Osteoblast (primary cell): ENCODE measurements around the gene SLC25A34. TPM values are rescaled to one million over a fixed set of nuclear protein-coding genes. Genes with fewer than 3 reads are reported as not detected.

Experiments
- DNase-seq: peaks from one replicate; pipeline ENCODE4 v3.0.0; 2011; ENCODE audit warnings: low spot score, mixed read lengths; ENCODE audit not compliant: insufficient read length; ENCODE audit errors: missing footprints
- H2AFZ ChIP-seq: 2 replicates; pipeline ENCODE4 v1.6.0; 2011; ENCODE audit warnings: mild to moderate bottlenecking, low read length
- H3K27ac ChIP-seq: 2 replicates; pipeline ENCODE4 v1.5.1; 2011; ENCODE audit warnings: mild to moderate bottlenecking, low read depth, low read length, moderate library complexity
- H3K27me3 ChIP-seq: 2 replicates; pipeline ENCODE4 v1.6.0; 2012; ENCODE audit warnings: mild to moderate bottlenecking, control low read depth, inconsistent platforms, low read length, moderate library complexity; ENCODE audit not compliant: insufficient read depth
- H3K36me3 ChIP-seq: 2 replicates; pipeline ENCODE4 v1.5.1; 2011; ENCODE audit warnings: mild to moderate bottlenecking, low read length, control low read depth, moderate library complexity; ENCODE audit not compliant: insufficient read depth
- H3K4me1 ChIP-seq: 2 replicates; pipeline ENCODE4 v1.5.1; 2011; ENCODE audit warnings: mild to moderate bottlenecking, low read length, control low read depth, moderate library complexity; ENCODE audit not compliant: insufficient read depth
- H3K4me2 ChIP-seq: 2 replicates; pipeline ENCODE4 v1.6.0; 2011; ENCODE audit warnings: mild to moderate bottlenecking, low read length; ENCODE audit not compliant: insufficient read depth
- H3K4me3 ChIP-seq: fragments of 200-600 bp; sonication (generic); 3 replicates; pipeline ENCODE4 v1.5.1; 2012; ENCODE audit warnings: mild to moderate bottlenecking, low read length, inconsistent platforms; ENCODE audit not compliant: insufficient read depth
- H3K79me2 ChIP-seq: 2 replicates; pipeline ENCODE4 v1.6.0; 2012; ENCODE audit warnings: mild to moderate bottlenecking, low read length, control low read depth, inconsistent platforms; ENCODE audit not compliant: insufficient read depth
- H3K9me3 ChIP-seq: 2 replicates; pipeline ENCODE4 v1.5.1; 2011; ENCODE audit warnings: low read depth, low read length, control low read depth
- H4K20me1 ChIP-seq: 2 replicates; pipeline ENCODE4 v1.6.0; 2012; ENCODE audit warnings: mild to moderate bottlenecking, low read length, control low read depth; ENCODE audit not compliant: insufficient read depth
- total RNA-seq: library from RNA; depleted of rRNA; stranded (reverse); fragments of >200 nt; gene quantifications from 2 replicates; pipeline ENCODE4 v1.2.3, GENCODE V29; 2012
- TF ChIP-seq, protein P1 (sequence below): IDR thresholded peaks from 2 replicates; pipeline ENCODE4 v1.5.1; 2011; ENCODE audit warnings: mild to moderate bottlenecking, low read depth, low read length, moderate library complexity; ENCODE audit errors: extremely low read depth

The SLC25A34 gene
- total RNA-seq, 1 donor: 1.4 TPM

- Histone ChIP-seq H3K4me2 (no peak overlapping the region), H3K79me2 (peaks cover 41% of the 10 kb centered on the region), H3K36me3 (peaks cover 51% of the 10 kb centered on the region), H3K9me3 (no peaks in the 10 kb centered on the region), H4K20me1 (peaks cover 17% of the 10 kb centered on the region), H3K4me1 (peaks cover 4% of the 10 kb centered on the region), H2AFZ (no peak overlapping the region), H3K4me3 (no peak overlapping the region), H3K27ac (no peak overlapping the region), H3K27me3 (no peaks in the 10 kb centered on the region)
- peak; percentile 80 for DNase-seq
- TF ChIP-seq, protein P1, sequence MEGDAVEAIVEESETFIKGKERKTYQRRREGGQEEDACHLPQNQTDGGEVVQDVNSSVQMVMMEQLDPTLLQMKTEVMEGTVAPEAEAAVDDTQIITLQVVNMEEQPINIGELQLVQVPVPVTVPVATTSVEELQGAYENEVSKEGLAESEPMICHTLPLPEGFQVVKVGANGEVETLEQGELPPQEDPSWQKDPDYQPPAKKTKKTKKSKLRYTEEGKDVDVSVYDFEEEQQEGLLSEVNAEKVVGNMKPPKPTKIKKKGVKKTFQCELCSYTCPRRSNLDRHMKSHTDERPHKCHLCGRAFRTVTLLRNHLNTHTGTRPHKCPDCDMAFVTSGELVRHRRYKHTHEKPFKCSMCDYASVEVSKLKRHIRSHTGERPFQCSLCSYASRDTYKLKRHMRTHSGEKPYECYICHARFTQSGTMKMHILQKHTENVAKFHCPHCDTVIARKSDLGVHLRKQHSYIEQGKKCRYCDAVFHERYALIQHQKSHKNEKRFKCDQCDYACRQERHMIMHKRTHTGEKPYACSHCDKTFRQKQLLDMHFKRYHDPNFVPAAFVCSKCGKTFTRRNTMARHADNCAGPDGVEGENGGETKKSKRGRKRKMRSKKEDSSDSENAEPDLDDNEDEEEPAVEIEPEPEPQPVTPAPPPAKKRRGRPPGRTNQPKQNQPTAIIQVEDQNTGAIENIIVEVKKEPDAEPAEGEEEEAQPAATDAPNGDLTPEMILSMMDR: no peak
Measured at GRCh38 chr1:15717418-15718125, 18.5 kb upstream of the SLC25A34 start.

DNA sequence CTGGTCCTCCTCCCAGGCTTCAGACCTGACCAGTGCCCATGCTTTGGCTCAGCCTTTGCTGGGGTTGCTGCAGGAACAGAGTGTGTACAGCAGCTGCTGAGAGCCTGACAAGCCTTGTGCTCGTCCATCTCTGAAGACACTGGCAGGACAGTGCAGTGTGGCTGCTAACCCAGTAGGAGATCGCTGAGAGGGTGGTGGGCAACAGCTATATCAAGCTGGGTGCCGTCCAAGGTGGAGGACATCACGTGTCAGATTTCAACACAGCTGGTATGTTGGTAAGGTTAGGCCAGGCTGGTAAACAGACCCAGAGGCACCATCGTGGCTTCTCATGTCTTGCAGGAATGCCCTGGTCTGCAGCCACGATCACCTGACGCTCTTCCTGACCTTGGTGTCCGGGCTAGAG lies 17.9 kb upstream of the SLC25A34 start:
- Histone ChIP-seq H4K20me1 (peaks cover 17% of the 10 kb centered on the region), H2AFZ (no peak overlapping the region), H3K4me3 (no peak overlapping the region), H3K4me2 (no peak overlapping the region), H3K4me1 (peaks cover 4% of the 10 kb centered on the region), H3K27ac (no peak overlapping the region), H3K27me3 (no peaks in the 10 kb centered on the region), H3K36me3 (peaks cover 57% of the 10 kb centered on the region), H3K9me3 (no peaks in the 10 kb centered on the region), H3K79me2 (peaks cover 34% of the 10 kb centered on the region)
- TF ChIP-seq, protein P1: no peak
- DNase-seq: peak; percentile 43

- no peak overlapping the region for H3K4me2 ChIP-seq
- DNase-seq: peak; percentile 69
- TF ChIP-seq, protein P1: no peak
- H3K4me1 ChIP-seq: no peaks in the 10 kb centered on the region
- H3K27me3 ChIP-seq: no peaks in the 10 kb centered on the region
- no peak overlapping the region for H3K27ac ChIP-seq
- peaks cover 62% of the 10 kb centered on the region for H3K36me3 ChIP-seq
- H2AFZ ChIP-seq: no peak overlapping the region
- H3K79me2 ChIP-seq: peaks cover 25% of the 10 kb centered on the region
- H3K9me3 ChIP-seq: no peaks in the 10 kb centered on the region
- H3K4me3 ChIP-seq: no peak overlapping the region
- H4K20me1 ChIP-seq: peaks cover 17% of the 10 kb centered on the region
Measured at GRCh38 chr1:15719381-15720120, 16.5 kb upstream of the SLC25A34 start.

GRCh38 chr1:15720861-15721260 lies 15.2 kb upstream of the SLC25A34 start:
- DNase-seq: peak; percentile 21
- TF ChIP-seq, protein P1: no peak
- H3K36me3 ChIP-seq: peaks cover 70% of the 10 kb centered on the region

More at GRCh38 chr1:15720861-15721260, 15.2 kb upstream of the SLC25A34 start:
- Histone ChIP-seq H2AFZ (no peak overlapping the region), H3K27me3 (no peaks in the 10 kb centered on the region), H3K27ac (no peak overlapping the region), H3K4me1 (no peaks in the 10 kb centered on the region), H3K4me3 (no peak overlapping the region), H3K79me2 (peaks cover 15% of the 10 kb centered on the region), H3K9me3 (no peaks in the 10 kb centered on the region), H3K4me2 (no peak overlapping the region), H4K20me1 (peaks cover 10% of the 10 kb centered on the region)
